Measurements from ENCODE around the gene YWHAG. TPM values are rescaled to one million over a fixed set of nuclear protein-coding genes. Genes with fewer than 3 reads are reported as not detected.

YWHAG gene
- total and polyA plus RNA-seq, 2 of the 13 experiments (the other 11 are each of a cell fraction or from before 2014, with no cell fraction given): 36.9 to 67.5 TPM

DNA sequence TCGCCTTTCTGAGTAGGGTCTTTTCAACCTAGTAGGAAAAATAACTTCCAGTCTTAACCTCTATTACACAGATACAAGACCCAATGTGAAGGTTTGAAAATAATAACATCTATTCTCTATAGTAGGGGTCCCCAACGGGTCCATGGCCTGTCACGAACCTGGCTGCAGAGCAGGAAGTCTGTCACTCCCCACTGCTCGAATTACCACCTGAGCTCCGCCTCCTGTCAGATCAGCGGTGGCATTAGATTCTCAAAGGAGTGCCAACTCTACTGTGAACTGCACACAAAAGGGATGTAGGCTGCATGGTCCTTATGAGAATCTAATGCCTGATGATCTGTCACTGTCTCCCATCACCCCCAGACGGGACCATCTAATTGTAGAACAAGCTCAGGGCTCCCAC is 7.4 kb downstream of the YWHAG start:
- in situ Hi-C loops (cut with HindIII; ENCODE audit: extremely low pct_ligation_motif_present, low pct_unique_long_range_greater_than_20kb): no loop called here
- FAIRE-seq (no peak), DNase-seq (ENCODE audit: low spot score) (no peak), ATAC-seq (no peak; the same call in 1 of the 3 replicates)
- BruUV-seq (replicated peaks): no TSS peak
- Histone ChIP-seq H3K4me3 (replicated peaks in 1 of 3; ENCODE audit: insufficient read depth in 1 of 3, low read depth in 2 of 3, low read length in 3 of 3) (no peak overlapping the region), H3K9ac (ENCODE audit: insufficient read depth, low read depth, low read length) (no peak overlapping the region), H3K79me2 (ENCODE audit: insufficient read depth, low read length) (peaks cover 88% of the 10 kb centered on the region), H4K20me1 (ENCODE audit: insufficient read depth, low read length) (peaks cover 62% of the 10 kb centered on the region), H3K4me1 (ENCODE audit: insufficient read depth, low read length) (peaks cover 92% of the 10 kb centered on the region), H3K27me3 (ENCODE audit: control insufficient read depth in 1 of 2, insufficient read depth in 2 of 2, low read length in 2 of 2) (no peaks in the 10 kb centered on the region), H3K9me3 (ENCODE audit: low read length) (no peaks in the 10 kb centered on the region), H3K27ac (ENCODE audit: extremely low read length, insufficient read depth, low read length) (no peak overlapping the region), H3K36me3 (replicated peaks in 1 of 2; ENCODE audit: control insufficient read depth in 1 of 2, insufficient read depth in 2 of 2, low read length in 2 of 2) (peaks cover 5 to 44% of the 10 kb centered on the region in 2 experiments), H2AFZ (ENCODE audit: low read length) (no peak overlapping the region), H3K4me2 (ENCODE audit: low read depth, low read length) (no peak overlapping the region)
- CTCF ChIA-PET (ENCODE audit: low intra/inter-chr PET ratio, low total read pairs): no interaction called here
- 93% methylated on average over 7 of the region's 7 CpGs for WGBS (ENCODE audit: low lambda C conversion rate)
- POLR2A ChIA-PET: interaction anchor here (0.6 to 2.9 kb wide), 2 partner anchors 8 to 13 kb away, joined by 3 to 20 read pairs; partner anchors contain the start of gene YWHAG
- TF ChIP-seq NFYC (CRISPR knock-in tag; IDR thresholded peaks at IDR 0.05): no peak
- no peak for TF ChIP-seq IKZF1 (IDR thresholded peaks at IDR 0.05)
- TF ChIP-seq BRCA1 (CRISPR knock-in tag; IDR thresholded peaks at IDR 0.05): no peak
- TF ChIP-seq TOE1 (CRISPR knock-in tag; IDR thresholded peaks at IDR 0.05): no peak
- no peak for TF ChIP-seq U2AF1 (optimal IDR thresholded peaks at IDR 0.05; ENCODE audit: low read depth, low read length)
- TF ChIP-seq, protein P1, sequence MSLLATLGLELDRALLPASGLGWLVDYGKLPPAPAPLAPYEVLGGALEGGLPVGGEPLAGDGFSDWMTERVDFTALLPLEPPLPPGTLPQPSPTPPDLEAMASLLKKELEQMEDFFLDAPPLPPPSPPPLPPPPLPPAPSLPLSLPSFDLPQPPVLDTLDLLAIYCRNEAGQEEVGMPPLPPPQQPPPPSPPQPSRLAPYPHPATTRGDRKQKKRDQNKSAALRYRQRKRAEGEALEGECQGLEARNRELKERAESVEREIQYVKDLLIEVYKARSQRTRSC (CRISPR knock-in tag; IDR thresholded peaks at IDR 0.05; ENCODE audit: low read depth): no peak
- TF ChIP-seq TBX2 (CRISPR knock-in tag; IDR thresholded peaks at IDR 0.05; ENCODE audit: borderline replicate concordance): no peak
- TF ChIP-seq, protein P2, sequence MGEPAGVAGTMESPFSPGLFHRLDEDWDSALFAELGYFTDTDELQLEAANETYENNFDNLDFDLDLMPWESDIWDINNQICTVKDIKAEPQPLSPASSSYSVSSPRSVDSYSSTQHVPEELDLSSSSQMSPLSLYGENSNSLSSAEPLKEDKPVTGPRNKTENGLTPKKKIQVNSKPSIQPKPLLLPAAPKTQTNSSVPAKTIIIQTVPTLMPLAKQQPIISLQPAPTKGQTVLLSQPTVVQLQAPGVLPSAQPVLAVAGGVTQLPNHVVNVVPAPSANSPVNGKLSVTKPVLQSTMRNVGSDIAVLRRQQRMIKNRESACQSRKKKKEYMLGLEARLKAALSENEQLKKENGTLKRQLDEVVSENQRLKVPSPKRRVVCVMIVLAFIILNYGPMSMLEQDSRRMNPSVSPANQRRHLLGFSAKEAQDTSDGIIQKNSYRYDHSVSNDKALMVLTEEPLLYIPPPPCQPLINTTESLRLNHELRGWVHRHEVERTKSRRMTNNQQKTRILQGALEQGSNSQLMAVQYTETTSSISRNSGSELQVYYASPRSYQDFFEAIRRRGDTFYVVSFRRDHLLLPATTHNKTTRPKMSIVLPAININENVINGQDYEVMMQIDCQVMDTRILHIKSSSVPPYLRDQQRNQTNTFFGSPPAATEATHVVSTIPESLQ (CRISPR knock-in tag; conservative IDR thresholded peaks at IDR 0.05): no peak
- no peak for TF ChIP-seq ISX (CRISPR knock-in tag; conservative IDR thresholded peaks at IDR 0.05)
- TF ChIP-seq, protein P3, sequence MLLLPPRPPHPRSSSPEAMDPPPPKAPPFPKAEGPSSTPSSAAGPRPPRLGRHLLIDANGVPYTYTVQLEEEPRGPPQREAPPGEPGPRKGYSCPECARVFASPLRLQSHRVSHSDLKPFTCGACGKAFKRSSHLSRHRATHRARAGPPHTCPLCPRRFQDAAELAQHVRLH (CRISPR knock-in tag; IDR thresholded peaks at IDR 0.05; ENCODE audit: borderline replicate concordance, low read depth): no peak
- no peak for TF ChIP-seq RARA (CRISPR knock-in tag; IDR thresholded peaks at IDR 0.05)
- TF ChIP-seq, protein P4, sequence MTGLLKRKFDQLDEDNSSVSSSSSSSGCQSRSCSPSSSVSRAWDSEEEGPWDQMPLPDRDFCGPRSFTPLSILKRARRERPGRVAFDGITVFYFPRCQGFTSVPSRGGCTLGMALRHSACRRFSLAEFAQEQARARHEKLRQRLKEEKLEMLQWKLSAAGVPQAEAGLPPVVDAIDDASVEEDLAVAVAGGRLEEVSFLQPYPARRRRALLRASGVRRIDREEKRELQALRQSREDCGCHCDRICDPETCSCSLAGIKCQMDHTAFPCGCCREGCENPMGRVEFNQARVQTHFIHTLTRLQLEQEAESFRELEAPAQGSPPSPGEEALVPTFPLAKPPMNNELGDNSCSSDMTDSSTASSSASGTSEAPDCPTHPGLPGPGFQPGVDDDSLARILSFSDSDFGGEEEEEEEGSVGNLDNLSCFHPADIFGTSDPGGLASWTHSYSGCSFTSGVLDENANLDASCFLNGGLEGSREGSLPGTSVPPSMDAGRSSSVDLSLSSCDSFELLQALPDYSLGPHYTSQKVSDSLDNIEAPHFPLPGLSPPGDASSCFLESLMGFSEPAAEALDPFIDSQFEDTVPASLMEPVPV (CRISPR knock-in tag; IDR thresholded peaks at IDR 0.05): no peak
- no peak for TF ChIP-seq ZNF670 (CRISPR knock-in tag; IDR thresholded peaks at IDR 0.05; ENCODE audit: borderline replicate concordance)
- no peak for TF ChIP-seq GTF3A (CRISPR knock-in tag; conservative IDR thresholded peaks at IDR 0.05)
- TF ChIP-seq STAG1 (CRISPR knock-in tag; IDR thresholded peaks at IDR 0.05): no peak
- TF ChIP-seq TOPORS (CRISPR knock-in tag; IDR thresholded peaks at IDR 0.05): no peak
- no peak for TF ChIP-seq ZNF432 (CRISPR knock-in tag; IDR thresholded peaks at IDR 0.05; ENCODE audit: borderline replicate concordance)
- TF ChIP-seq, protein P5, sequence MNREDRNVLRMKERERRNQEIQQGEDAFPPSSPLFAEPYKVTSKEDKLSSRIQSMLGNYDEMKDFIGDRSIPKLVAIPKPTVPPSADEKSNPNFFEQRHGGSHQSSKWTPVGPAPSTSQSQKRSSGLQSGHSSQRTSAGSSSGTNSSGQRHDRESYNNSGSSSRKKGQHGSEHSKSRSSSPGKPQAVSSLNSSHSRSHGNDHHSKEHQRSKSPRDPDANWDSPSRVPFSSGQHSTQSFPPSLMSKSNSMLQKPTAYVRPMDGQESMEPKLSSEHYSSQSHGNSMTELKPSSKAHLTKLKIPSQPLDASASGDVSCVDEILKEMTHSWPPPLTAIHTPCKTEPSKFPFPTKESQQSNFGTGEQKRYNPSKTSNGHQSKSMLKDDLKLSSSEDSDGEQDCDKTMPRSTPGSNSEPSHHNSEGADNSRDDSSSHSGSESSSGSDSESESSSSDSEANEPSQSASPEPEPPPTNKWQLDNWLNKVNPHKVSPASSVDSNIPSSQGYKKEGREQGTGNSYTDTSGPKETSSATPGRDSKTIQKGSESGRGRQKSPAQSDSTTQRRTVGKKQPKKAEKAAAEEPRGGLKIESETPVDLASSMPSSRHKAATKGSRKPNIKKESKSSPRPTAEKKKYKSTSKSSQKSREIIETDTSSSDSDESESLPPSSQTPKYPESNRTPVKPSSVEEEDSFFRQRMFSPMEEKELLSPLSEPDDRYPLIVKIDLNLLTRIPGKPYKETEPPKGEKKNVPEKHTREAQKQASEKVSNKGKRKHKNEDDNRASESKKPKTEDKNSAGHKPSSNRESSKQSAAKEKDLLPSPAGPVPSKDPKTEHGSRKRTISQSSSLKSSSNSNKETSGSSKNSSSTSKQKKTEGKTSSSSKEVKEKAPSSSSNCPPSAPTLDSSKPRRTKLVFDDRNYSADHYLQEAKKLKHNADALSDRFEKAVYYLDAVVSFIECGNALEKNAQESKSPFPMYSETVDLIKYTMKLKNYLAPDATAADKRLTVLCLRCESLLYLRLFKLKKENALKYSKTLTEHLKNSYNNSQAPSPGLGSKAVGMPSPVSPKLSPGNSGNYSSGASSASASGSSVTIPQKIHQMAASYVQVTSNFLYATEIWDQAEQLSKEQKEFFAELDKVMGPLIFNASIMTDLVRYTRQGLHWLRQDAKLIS (CRISPR knock-in tag; IDR thresholded peaks at IDR 0.05): no peak
- intact Hi-C loops (cut with micrococcal nuclease; ENCODE audit: unreplicated experiment): no loop called here
